Motor neuron (in vitro differentiated cells): ENCODE results near the gene GRIK1. TPM values are rescaled to one million over a fixed set of nuclear protein-coding genes. Genes with fewer than 3 reads are reported as not detected.
"Not testable (repeated sequence)": the region's sequence is repeated elsewhere in the genome, so short reads cannot be mapped to it uniquely, and the experiment has no call there.

Experiments used
- ATAC-seq, 8 experiments: fragments of 200-7000 bp; cut with Tn5 transposase; replicated peaks in 6 of 8; 2 replicates each; pipeline ENCODE4 v1.8.0; 2021; ENCODE audit warnings: mild to moderate bottlenecking in 8 of 8, moderate library complexity in 8 of 8
- H3K27ac ChIP-seq, 2 donors: fragments of 250-450 bp; sonication (Bioruptor Pico); 2 replicates each; pipeline ENCODE4 v1.9.0; 2021; ENCODE audit warnings: antibody characterized with exemption in 2 of 2, mild to moderate bottlenecking in 2 of 2, moderate library complexity in 1 of 2
- H3K4me1 ChIP-seq, 2 donors: fragments of 250-450 bp; sonication (Bioruptor Pico); replicated peaks in 1 of 2; 2 replicates each; pipeline ENCODE4 v1.6.1; 2021; ENCODE audit warnings: antibody characterized with exemption in 2 of 2, mild to moderate bottlenecking in 2 of 2, moderate library complexity in 1 of 2
- H3K4me3 ChIP-seq, 5 donors: fragments of 250-450 bp; sonication (Bioruptor Pico); 2 replicates each; pipeline ENCODE4 v1.9.0; 2021; ENCODE audit warnings: antibody characterized with exemption in 5 of 5, mild to moderate bottlenecking in 5 of 5, moderate library complexity in 4 of 5
- WGBS, 10 experiments: fragments of 450-650 bp; shearing (Covaris generic); methylation state at CpG; one replicate each; pipeline ENCODE4 v1.0.0; 2022; 5-methylcytosine and 5-hydroxymethylcytosine counted together
- in situ Hi-C, 9 experiments: fragments of 400-800 bp; cut with MboI; loops; one replicate each; pipeline ENCODE4 v1.15.0; 2021; ENCODE audit warnings: low sequenced_read_pairs in 9 of 9, low pct_unique_long_range_greater_than_20kb in 2 of 9; ENCODE audit not compliant: unreplicated experiment in 9 of 9
- total RNA-seq, 8 experiments: library from RNA; unstranded; fragments of 300-600 nt; gene quantifications; 2 replicates each; pipeline versions ENCODE4 v1.2.3 to v1.2.4, GENCODE V29; 2022

GRIK1 gene
- total RNA-seq, result 1 to 10 TPM in 5 of 8 experiments, under 1 TPM in 3; 0.15 to 8.7 (median 3.9) TPM

DNA sequence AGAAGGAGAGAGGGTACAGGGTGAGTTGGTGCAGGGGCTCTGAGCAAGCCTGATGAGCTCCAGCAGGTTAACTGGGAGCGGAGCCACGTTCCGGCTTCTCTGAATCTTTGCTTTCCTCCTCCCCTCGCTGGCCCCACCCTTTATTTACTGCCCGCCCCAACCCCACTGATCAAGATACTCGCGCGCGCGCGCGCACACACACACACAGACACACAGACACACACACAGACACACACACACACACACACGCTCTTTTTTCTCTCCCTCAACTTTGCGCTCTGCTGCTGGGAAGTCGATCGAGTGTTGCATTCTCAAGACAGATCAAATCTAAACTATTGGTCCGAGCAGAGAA lies at the start of gene GRIK1:
Gene GRIK1 (minus strand): TSS at position 73 of the 352 bp plus-strand sequence.
- no peak within 1 kb of the TSS for H3K27ac ChIP-seq
- in situ Hi-C loops, result no loop called here
- WGBS, 10 experiments, result 0% methylated on average over 1 to 3 of the region's 17 CpGs; no CpG with 5 or more reads in 5 of the 10 experiments
- ATAC-seq, result peak; percentile 54 to 74 (median 69)
- peak within 1 kb of the TSS; percentile 42 to 58 (median 53) for H3K4me3 ChIP-seq
- H3K4me1 ChIP-seq, result peaks cover 3 to 5% of the 10 kb centered on the region in 2 donors

GRCh38 chr21:29987762-29988161 lies 48.0 kb upstream of the GRIK1 start:
- no peak for ATAC-seq

DNA sequence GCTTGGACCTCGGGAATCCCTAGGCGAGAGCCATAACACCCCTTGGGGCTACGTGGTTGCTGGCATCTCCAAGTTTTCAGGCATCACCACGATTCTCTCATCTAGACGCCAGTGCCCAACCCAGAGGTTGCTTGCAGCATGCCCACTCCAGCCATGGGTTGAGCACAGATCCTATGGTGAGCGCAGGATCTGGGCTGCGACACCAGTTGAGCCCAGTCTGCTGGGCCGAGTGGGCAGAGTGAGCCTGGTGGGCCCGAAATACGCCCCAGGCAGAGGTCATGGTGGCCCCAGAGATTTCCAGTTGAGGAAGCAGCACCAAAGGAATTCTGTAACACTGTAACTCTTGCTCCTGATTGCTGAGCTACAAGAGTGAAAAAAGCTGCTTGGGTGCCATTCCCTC lies 46.1 kb upstream of the GRIK1 start:
- H3K27ac ChIP-seq, result no peak overlapping the region
- no peak overlapping the region for H3K4me3 ChIP-seq
- ATAC-seq, result no peak
- no peaks in the 10 kb centered on the region for H3K4me1 ChIP-seq
- in situ Hi-C loops, result no loop called here
- 60 to 100% (median 93%) methylated on average over 2 to 6 of the region's 10 CpGs; no CpG with 5 or more reads in 7 of the 10 experiments for WGBS, 10 experiments

More at GRCh38 chr21:29987762-29988161, 48.0 kb upstream of the GRIK1 start:
- 18 to 89% (median 52%) methylated on average over 2 to 4 of the region's 4 CpGs for WGBS, 10 experiments
- Histone ChIP-seq H3K27ac (no peak overlapping the region), H3K4me3 (no peak overlapping the region), H3K4me1 (no peaks in the 10 kb centered on the region)
- in situ Hi-C loops, result no loop called here

DNA sequence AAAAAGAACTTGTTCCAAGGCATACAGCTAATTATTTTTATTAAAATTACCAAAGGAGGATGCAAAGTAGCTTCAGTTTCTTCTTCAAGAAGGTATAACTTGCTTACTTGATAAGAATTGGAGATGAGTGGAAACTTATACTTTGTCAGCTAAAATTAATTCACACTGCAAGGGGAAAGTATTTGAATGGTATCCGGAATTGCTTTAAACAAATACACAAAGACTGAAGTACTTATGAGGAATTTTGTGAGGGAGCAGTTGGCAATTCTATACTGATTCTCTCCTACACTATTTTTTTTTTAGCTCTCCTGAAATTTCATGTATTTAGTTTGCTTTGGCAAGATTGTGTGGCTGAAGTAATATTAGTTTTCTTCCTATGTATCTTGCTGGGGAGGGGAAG lies 39.2 kb upstream of the GRIK1 start:
- H3K4me3 ChIP-seq, result no peak overlapping the region
- 0 to 92% (median 42%) methylated on average over 1 of the region's 1 CpG; no CpG with 5 or more reads in 2 of the 10 experiments for WGBS, 10 experiments
- no peak for ATAC-seq
- H3K27ac ChIP-seq, result no peak overlapping the region
- in situ Hi-C loops, result no loop called here
- H3K4me1 ChIP-seq, result no peaks in the 10 kb centered on the region

- in situ Hi-C loops, result no loop called here
- Histone ChIP-seq H3K4me1 (no peaks in the 10 kb centered on the region), H3K4me3 (no peak overlapping the region), H3K27ac (no peak overlapping the region)
- ATAC-seq, result no peak
- 0 to 100% (median 96%) methylated on average over 1 to 3 of the region's 3 CpGs; no CpG with 5 or more reads in 2 of the 10 experiments for WGBS, 10 experiments
Observed at GRCh38 chr21:29975776-29976175, 36.0 kb upstream of the GRIK1 start.

- 3 to 95% (median 83%) methylated on average over 1 to 3 of the region's 3 CpGs; no CpG with 5 or more reads in 1 of the 10 experiments for WGBS, 10 experiments
- ATAC-seq, result no peak
- H3K4me1 ChIP-seq, result no peaks in the 10 kb centered on the region
- no peak overlapping the region for H3K4me3 ChIP-seq
- in situ Hi-C loops, result no loop called here
- no peak overlapping the region for H3K27ac ChIP-seq
Observed at GRCh38 chr21:29973258-29973657, 33.5 kb upstream of the GRIK1 start.

GRCh38 chr21:29961291-29962027 lies 21.7 kb upstream of the GRIK1 start:
- H3K27ac ChIP-seq, result no peak overlapping the region
- H3K4me1 ChIP-seq, result no peaks in the 10 kb centered on the region
- WGBS, 10 experiments, result 15 to 100% (median 100%) methylated on average over 1 to 6 of the region's 11 CpGs; no CpG with 5 or more reads in 1 of the 10 experiments
- in situ Hi-C loops, result no loop called here
- no peak for ATAC-seq
- H3K4me3 ChIP-seq, result no peak overlapping the region

DNA sequence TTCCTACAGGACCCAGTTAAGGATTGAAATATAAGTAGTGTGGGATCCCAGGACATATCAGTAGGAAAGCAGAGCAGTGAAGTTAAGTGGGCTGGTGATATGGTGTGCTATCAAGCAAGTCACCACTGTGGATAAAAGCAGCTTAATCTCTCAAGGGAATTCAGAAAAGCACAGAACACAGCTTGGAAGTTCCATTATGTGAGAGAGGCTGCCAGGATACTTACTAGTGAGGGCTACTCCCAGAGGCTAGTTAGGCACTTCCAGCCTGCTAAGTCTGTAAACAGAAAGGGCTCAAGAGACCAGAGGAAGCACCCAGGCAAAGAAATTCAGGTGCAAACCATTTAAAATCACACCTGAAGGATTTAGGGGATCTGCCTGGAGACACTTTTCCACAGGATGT lies 18.8 kb upstream of the GRIK1 start:
- ATAC-seq, result no peak
- Histone ChIP-seq H3K4me1 (no peaks in the 10 kb centered on the region), H3K4me3 (no peak overlapping the region), H3K27ac (no peak overlapping the region)
- in situ Hi-C loops, result no loop called here

DNA sequence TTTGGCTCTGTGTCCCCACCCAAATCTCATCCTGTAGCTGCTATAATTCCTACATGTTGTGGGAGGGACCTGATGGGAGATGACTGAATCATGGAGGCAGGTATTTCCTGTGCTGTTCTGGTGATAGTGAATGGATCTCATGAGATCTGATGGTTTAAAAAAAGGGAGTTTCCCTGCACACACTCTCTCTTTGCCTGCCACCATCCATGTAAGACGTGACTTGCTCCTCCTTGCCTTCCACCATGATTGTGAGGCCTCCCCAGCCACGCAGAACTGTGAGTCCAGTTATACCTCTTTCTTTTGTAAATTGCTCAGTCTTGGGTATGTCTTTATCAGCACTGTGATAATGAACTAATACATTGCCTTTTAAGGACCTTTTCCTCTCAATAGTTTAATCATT lies 18.2 kb upstream of the GRIK1 start:
- in situ Hi-C loops, ATAC-seq: not testable (repeated sequence)

DNA sequence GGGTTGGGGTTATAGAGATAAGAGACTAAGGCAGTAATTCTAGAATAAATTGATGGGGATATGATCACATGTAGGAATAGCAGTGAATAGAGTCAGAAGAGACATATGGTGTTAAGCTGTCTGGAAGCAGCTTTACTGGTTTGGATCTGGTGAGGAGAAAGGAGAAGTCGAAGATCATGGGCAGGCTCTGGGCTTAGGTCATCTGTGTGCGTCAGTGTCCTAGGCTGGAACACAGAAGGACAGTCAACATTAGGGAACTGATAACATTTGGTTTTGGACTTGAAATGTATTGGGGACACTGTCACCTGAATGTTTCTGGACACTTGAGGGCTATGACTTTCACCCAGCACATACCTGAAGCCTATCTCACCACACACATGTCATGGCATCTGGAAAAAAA lies 13.9 kb upstream of the GRIK1 start:
- H3K27ac ChIP-seq, result no peak overlapping the region
- no peak overlapping the region for H3K4me3 ChIP-seq
- 0 to 94% (median 80%) methylated on average over 2 of the region's 2 CpGs; no CpG with 5 or more reads in 5 of the 10 experiments for WGBS, 10 experiments
- no peaks in the 10 kb centered on the region for H3K4me1 ChIP-seq
- no peak for ATAC-seq
- in situ Hi-C loops, result no loop called here

More for the DNA sequence above, 18.2 kb upstream of the GRIK1 start:
- not testable (repeated sequence) for H3K4me1 ChIP-seq, H3K27ac ChIP-seq, H3K4me3 ChIP-seq
- 0 to 100% (median 17%) methylated on average over 1 to 2 of the region's 2 CpGs; no CpG with 5 or more reads in 5 of the 10 experiments for WGBS, 10 experiments

- in situ Hi-C loops, result no loop called here
- peak in 1 of 8 experiments; percentile 23 for ATAC-seq
- 0 to 100% (median 66%) methylated on average over 1 to 4 of the region's 4 CpGs; no CpG with 5 or more reads in 1 of the 10 experiments for WGBS, 10 experiments
- no peaks in the 10 kb centered on the region for H3K4me1 ChIP-seq
- no peak overlapping the region for H3K4me3 ChIP-seq
- H3K27ac ChIP-seq, result no peak overlapping the region
Observed at GRCh38 chr21:29953072-29953471, 13.3 kb upstream of the GRIK1 start.

DNA sequence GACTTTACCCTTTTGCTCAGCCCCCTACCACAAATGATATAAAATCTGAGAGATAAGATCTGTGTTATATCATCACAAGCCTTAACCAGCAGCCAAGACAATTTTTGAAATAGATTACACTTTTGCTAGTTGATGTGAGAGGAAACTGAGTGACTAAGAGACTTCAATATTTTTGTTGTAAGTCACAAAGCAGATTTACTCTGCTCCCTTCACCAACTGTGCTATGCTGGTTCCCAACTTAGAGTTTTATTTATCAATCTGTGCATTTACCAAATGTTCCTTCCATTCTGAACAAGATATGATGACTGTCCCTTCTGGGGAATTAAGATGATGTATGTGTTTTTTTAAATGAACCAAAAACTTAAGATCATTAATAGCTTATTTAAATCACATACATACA lies 12.1 kb upstream of the GRIK1 start:
- Histone ChIP-seq H3K4me3 (no peak overlapping the region), H3K27ac (no peak overlapping the region), H3K4me1 (no peaks in the 10 kb centered on the region)
- in situ Hi-C loops, result no loop called here
- no peak for ATAC-seq

DNA sequence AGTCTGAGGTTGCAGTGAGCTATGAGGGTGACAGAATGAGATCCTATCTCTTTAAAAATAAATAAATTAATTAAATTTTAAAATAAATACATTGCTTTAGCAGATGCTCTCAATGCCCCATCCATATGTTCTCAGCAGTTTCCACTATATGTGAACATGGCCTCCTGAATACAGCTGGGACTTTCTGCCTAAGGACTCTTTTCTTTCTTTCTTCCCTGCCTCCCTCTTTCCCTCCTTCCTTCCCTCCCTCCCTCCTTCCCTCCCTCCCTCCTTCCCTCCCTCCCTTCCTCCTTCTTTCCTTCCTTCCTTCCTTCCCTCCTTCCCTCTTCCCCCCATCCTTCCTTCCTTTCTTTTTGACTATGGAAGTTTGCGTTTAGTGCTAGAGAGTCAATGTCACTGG lies 10.2 kb upstream of the GRIK1 start:
- Histone ChIP-seq H3K4me1 (no peaks in the 10 kb centered on the region), H3K4me3 (no peak overlapping the region), H3K27ac (no peak overlapping the region)
- WGBS, 10 experiments, result 83 to 100% (median 100%) methylated on average over 1 of the region's 1 CpG; no CpG with 5 or more reads in 7 of the 10 experiments
- in situ Hi-C loops, result no loop called here
- no peak for ATAC-seq

- no peaks in the 10 kb centered on the region for H3K4me1 ChIP-seq
- H3K4me3 ChIP-seq, result no peak overlapping the region
- 14 to 92% (median 68%) methylated on average over 2 to 8 of the region's 9 CpGs for WGBS, 10 experiments
- no peak for ATAC-seq
- H3K27ac ChIP-seq, result no peak overlapping the region
- in situ Hi-C loops, result no loop called here
Observed at GRCh38 chr21:29947119-29947518, 7.3 kb upstream of the GRIK1 start.
